Measurements from ENCODE around the gene C11orf87.

The C11orf87 gene

GRCh38 chr11:109454857-109455256 is 32.9 kb downstream of the C11orf87 start:
- no peak for DNase-seq

All from DMS153 (cell line).